HEK293T (cell line): ENCODE measurements around the gene GJD3.

ENCODE experiments used
- ARNT ChIP-seq: fragments of 450-650 bp; IDR thresholded peaks from 2 replicates; pipeline ENCODE4 v1.6.1; 2017; ENCODE audit warnings: mild to moderate bottlenecking
- BHLHE40 ChIP-seq: fragments of 450-650 bp; IDR thresholded peaks from 2 replicates; pipeline ENCODE4 v1.6.1; 2016; ENCODE audit warnings: mild to moderate bottlenecking, moderate library complexity, borderline replicate concordance
- FOXK2 ChIP-seq: fragments of 450-650 bp; IDR thresholded peaks from 2 replicates; pipeline ENCODE4 v1.6.1; 2016; ENCODE audit warnings: mild to moderate bottlenecking
- L3MBTL2 ChIP-seq: fragments of 450-650 bp; conservative IDR thresholded peaks from 2 replicates; pipeline ENCODE4 v1.6.1; 2016; ENCODE audit warnings: mild to moderate bottlenecking
- SUZ12 ChIP-seq: fragments of 450-650 bp; IDR thresholded peaks from 2 replicates; pipeline ENCODE4 v1.6.1; 2016; ENCODE audit warnings: mild to moderate bottlenecking
- ZNF384 ChIP-seq: fragments of 450-650 bp; IDR thresholded peaks from 2 replicates; pipeline ENCODE4 v1.6.1; 2016

- TF ChIP-seq SUZ12 (no peak), ARNT (no peak), ZNF384 (no peak), FOXK2 (no peak), L3MBTL2 (no peak), BHLHE40 (no peak)
Observed at GRCh38 chr17:40345161-40345993, 19.2 kb downstream of the GJD3 start.
